ENCODE data around the gene ACTN3.
"Not testable (repeated sequence)": the region's sequence is repeated elsewhere in the genome, so short reads cannot be mapped to it uniquely, and the experiment has no call there.

Gene ACTN3

DNA sequence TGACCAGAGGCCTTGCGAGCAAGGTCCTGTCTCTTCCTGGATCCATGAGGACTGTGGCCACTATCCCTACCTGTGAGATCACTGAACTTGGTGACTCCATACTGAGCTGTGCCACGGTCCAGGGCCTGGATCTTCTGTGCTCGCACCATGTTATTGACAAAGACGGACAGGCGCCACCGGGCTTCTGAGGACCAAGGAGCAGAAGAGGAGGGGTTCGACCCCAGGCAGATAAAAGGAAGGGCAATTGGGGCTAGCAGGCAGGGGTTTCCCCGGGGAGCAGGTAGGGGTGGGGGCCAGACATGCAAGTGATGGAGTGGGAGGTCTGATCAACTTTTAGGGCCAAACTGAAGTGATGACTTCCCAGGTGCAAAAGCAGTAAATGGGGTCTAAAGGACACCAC, 19.5 kb downstream of the ACTN3 start:
- DNase-seq: no peak

DNA sequence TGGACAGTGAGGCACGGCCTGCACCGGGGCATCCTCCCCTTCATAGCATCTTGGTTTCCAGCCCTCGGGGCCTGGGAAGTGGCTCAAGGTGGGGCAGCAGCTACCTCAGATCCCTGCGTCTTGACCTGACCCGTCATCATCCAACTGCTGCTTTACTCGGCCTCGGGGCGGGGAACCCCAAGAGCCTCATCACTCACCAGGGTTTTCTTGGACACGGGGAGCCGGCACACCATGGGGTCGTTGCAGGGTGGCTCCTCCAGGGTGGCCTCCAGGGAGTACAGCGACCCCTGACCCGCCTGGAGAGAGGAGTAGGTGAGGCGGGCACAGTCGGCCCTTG, 21.1 kb downstream of the ACTN3 start:
- no peak for DNase-seq

DNA sequence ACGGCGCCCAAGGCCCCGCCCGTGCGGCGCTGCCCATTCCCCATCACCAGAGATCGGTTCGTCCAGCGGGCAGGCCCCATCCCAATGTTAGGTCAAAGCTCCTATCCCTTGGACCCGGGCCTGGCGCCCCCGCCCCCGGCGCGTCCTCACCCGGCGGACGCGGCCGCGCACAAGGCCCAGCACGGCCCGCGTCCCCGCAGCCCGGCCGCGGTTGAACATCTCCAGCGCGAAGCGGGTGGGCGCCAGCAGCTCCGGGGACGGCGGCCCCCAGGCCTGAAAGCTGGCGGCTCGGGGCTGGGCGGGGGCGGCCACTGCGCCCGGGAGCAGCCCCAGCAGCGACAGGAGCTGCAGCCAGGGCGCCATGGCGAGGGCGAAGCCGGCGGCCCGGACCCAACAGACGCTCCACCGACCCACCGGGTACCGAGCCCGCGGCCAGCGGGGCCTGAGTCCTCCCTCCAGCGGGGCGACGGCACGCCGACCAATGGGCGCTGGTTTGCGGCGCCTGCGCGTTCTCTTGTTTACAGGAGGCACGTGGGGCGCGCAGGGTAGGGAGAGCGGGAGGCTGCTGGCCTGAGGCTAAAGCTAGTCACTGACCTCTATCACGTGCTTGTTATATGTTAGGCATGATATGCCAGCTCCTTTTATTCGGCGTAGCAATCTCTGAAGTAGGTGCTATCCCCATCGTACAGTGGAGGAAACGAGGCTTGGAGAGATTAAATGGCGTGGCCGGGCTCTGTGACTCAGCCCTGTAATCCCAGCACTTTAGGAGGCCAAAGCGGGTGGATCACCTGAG, 21.6 kb downstream of the ACTN3 start, which contains the start of gene CTSF:
CTSF (minus strand) TSS at position 483 of the 793 bp plus-strand sequence; CDS start at position 363, 120 bp downstream.
- DNase-seq: peak; percentile 47 to 69 (median 52)

DNA sequence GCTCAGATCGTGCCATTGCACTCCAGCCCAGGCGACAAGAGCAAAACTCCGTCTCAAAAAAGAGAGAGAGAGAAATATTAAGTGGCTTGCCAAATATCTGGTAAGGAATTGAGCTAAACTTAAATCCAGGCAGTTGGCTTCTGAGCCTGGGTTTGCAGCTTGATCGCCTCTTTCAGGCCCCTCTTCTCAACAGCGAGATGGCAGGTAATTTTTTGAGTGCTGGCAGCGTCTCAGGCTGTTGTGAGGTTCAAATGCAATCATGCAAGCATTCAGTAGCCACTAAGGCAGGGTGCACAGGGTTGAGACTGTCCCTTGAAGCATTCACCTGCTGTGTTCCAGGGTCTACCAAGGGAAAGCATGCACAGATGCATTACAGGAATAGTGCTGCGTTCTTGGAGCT, 22.4 kb downstream of the ACTN3 start:
- DNase-seq: no peak

DNA sequence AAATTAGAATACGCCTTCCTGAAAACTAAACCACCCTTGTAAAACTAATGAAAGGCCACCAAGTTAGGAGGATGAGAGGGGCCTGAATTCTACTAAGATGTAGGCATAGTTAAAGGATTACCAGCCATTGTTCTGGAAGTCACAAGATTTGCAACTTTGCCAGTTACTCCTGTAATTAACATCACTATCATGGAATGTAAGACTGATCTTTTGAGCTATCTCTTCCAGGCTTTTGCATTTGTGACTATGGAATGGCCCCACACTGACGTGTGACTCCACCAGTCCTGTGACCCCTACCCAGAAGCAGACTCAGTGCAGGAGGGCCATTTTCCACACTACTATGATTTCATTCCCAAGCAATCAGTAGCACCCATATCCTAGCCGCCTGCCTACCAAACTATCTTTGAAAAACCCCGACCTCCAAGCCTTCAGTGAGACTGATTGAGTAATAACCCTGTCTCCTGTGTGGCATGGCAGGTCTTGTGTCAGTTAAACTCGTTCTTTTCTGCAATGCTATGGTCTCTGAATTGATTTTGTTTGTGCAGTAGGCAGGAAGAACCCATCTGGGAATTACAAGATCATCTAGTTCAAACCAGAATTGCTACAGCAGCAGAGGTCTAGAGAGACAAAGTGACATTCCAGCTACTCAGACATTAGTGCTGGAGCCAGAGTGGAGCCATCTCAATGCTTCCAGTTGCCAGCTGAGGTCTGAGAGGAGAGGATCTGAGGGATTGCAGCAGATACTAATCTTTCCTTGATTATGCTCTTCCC, 23.6 kb downstream of the ACTN3 start:
- DNase-seq: no peak

GRCh38 chr11:66570850-66571180, 24.1 kb downstream of the ACTN3 start:
- DNase-seq: no peak

GRCh38 chr11:66579017-66579606, 32.4 kb downstream of the ACTN3 start:
- DNase-seq: peak; percentile 42 to 74 (median 63)

- DNase-seq: no peak
Measured at GRCh38 chr11:66580803-66581202, 34.1 kb downstream of the ACTN3 start.

- no peak for DNase-seq
Measured at GRCh38 chr11:66581261-66581660, 34.6 kb downstream of the ACTN3 start.

DNA sequence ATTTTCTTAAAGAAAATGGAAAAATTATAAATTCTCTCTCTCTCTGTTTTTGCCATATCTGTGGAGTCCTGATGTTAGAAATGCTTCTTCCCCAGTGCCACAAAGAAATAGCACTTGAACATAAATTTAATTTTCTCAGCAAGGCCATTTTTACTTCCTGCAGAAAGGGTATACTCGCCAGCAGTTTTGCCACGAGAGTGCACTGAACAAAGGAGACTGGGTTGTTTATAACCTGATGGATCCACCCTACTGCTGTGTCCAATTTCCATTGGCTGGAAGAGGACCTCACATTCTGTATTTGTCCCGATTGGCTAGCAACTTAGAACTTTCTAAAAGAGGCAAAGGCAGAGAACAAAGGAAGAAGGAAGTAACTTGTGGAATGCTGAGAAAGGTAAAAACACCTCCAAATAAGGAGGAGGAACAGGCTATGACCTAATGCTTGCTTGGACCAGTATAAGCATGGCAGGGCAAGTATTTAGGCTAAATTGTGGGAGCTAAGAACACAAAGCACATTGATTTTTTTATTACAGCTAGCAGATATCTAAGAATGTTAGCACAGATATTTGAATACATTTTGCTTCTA, 36.0 kb downstream of the ACTN3 start:
- DNase-seq: not testable (repeated sequence)

DNA sequence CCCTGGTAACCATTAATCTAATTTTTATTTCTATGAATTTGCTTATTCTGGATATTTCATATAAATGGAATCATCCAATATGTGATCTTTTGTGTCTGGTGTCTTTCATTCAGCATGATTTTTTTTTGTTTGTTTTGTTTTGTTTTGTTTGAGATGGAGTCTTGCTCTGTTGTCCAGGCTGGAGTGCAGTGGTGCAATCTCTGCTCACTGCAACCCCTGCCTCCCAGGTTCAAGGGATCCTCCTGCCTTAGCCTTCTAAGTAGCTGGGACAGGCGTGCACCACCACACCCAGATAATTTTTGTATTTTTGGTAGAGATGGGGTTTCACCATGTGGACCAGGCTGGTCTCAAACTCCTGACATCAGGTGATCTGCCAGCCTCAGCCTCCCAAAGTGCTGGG, 38.7 kb downstream of the ACTN3 start:
- DNase-seq: not testable (repeated sequence)

GRCh38 chr11:66586136-66586535, 39.4 kb downstream of the ACTN3 start:
- no peak for DNase-seq

DNA sequence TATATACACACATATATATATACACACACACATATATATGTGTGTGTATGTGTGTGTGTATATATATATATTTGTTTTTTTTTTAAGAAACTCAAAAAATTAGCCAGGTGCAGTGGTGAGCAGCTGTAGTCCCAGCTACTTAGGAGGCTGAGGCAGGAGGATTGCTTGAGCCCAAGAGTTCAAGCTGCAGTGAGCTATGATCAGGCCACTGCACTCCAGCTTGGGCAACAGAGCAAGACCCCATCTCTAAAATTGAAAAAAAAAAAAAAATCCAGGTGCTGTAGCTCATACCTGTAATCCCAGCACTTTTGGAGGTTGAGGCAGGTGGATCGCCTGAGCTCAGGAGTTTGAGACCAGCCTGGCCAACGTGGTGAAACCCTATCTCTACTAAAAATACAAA, 42.6 kb downstream of the ACTN3 start:
- DNase-seq: not testable (repeated sequence)

GRCh38 chr11:66589996-66590675, 43.4 kb downstream of the ACTN3 start:
- DNase-seq: no peak

- no peak for DNase-seq
Measured at GRCh38 chr11:66591175-66591574, 44.5 kb downstream of the ACTN3 start.

GRCh38 chr11:66592457-66593302, 46.0 kb downstream of the ACTN3 start, which contains the start of the genes CCDC87 and CCS:
Gene CCDC87, minus strand, starts transcription at chr11:66593063. Its CDS starts 48 bp downstream, at chr11:66593015.
Gene CCS, plus strand, starts transcription at chr11:66593185. Its CDS starts 77 bp downstream, at chr11:66593262.
- peak; percentile 97 to 99 (median 99) for DNase-seq

DNA sequence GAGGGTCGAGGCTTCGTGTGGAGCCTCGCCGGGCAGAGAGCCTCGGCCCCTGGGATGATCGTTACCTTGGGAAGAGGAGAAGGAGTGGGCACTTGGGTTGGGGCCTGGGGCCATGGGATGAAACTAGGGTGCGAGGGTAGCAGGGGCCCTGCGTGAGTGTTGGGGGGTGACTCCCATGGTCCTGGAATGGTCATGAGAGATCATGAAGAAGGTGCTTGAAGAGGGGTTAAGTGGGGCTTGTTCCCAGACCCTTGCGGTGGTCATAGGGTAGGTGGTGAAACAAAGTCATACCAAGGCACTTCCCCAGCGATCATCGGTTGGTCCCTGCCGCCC, 46.6 kb downstream of the ACTN3 start:
- DNase-seq: no peak

- no peak for DNase-seq
Measured at GRCh38 chr11:66593650-66594049, 46.9 kb downstream of the ACTN3 start.

- DNase-seq: no peak
Measured at GRCh38 chr11:66595245-66595904, 48.7 kb downstream of the ACTN3 start.

GRCh38 chr11:66598993-66599392, 52.3 kb downstream of the ACTN3 start:
- no peak for DNase-seq

- no peak for DNase-seq
Measured at GRCh38 chr11:66600219-66600618, 53.5 kb downstream of the ACTN3 start.
